Measurements from ENCODE around the gene PARN.

PARN gene

DNA sequence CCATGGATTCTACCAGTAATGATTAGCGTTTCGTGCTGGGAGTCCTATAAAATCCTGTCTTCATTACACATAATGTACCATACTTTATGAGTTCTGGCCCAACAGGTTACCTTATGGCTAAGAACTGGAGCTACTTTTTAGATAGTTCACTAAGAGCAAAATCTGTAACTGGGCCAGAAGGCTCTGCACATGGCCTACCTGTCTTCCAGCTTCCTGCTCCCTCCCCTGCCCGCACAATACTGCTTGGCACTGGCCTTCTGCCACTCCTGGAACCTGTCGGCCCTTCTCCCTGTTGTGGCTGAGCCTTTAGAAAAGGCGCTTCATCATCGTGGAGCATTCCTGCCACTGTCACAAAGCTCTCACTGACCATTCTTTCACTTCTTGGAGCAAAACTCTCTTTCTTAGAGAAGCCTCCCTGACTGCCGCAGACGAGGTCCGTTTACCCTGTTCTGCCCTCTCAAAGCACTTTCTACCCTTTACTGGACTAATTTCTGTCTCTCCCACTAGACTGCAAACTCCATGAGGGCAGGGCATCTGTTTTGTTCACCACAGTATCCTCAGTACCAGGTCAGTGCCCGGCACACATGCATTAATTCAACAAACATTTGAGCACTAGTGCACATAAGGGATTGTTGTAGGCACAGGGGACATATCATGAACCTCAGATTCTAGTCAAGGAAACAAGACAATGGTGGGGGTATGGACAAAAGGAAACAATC, 116.5 kb downstream of the PARN start:
- Histone ChIP-seq H3K9ac (ENCODE audit: low read length) (no peak overlapping the region), H3K27me3 (replicated peaks; ENCODE audit: insufficient read depth, low read length) (no peaks in the 10 kb centered on the region), H3K4me1 (ENCODE audit: low read length) (no peaks in the 10 kb centered on the region), H3K27ac (ENCODE audit: low read length) (no peak overlapping the region), H3K4me3 (ENCODE audit: low read length) (no peak overlapping the region), H3K4me2 (ENCODE audit: low read depth, low read length) (no peak overlapping the region), H3K9me3 (replicated peaks; ENCODE audit: insufficient read depth, low read length) (no peaks in the 10 kb centered on the region), H2AFZ (ENCODE audit: low read length) (no peak overlapping the region), H3K9me2 (replicated peaks; ENCODE audit: insufficient read depth, low read length) (no peaks in the 10 kb centered on the region), H3F3A (ENCODE audit: insufficient read depth, low read length) (no peaks in the 10 kb centered on the region), H3K36me3 (replicated peaks; ENCODE audit: insufficient read depth, low read length) (no peaks in the 10 kb centered on the region), H4K20me1 (ENCODE audit: insufficient read depth, low read length) (no peaks in the 10 kb centered on the region; the same call in none of the 2 replicates), H3K79me2 (ENCODE audit: low read length) (no peaks in the 10 kb centered on the region)
- no peak for DNase-seq
- TF ChIP-seq EZH2 (optimal IDR thresholded peaks at IDR 0.05; ENCODE audit: low read depth, low read length) (no peak), CTCF (IDR thresholded peaks at IDR 0.05; ENCODE audit: low read length) (no peak), EZH2phosphoT487 (IDR thresholded peaks at IDR 0.05; ENCODE audit: low read length) (no peak)

DNA sequence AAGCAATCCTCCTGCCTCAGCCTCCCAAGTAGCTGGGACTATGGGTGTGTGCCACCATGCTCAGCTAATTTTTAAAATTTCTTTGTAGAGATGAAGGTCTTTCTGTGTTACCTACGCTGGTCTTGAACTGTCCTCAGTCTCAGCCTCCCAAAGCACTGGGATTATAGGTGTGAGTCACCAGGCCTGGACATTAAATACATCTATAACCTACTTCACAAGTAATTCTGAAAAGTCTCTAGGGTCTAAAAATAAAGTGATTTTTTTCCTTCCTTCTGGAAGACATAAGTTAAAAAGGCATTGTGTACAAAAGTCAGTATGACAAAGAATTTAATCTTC, 118.3 kb downstream of the PARN start:
- Histone ChIP-seq H3K4me2 (ENCODE audit: low read depth, low read length) (no peak overlapping the region), H3K27ac (ENCODE audit: low read length) (no peak overlapping the region), H3K9me2 (replicated peaks; ENCODE audit: insufficient read depth, low read length) (no peaks in the 10 kb centered on the region), H3K36me3 (replicated peaks; ENCODE audit: insufficient read depth, low read length) (no peaks in the 10 kb centered on the region), H3K79me2 (ENCODE audit: low read length) (no peaks in the 10 kb centered on the region), H3K4me1 (ENCODE audit: low read length) (no peaks in the 10 kb centered on the region), H4K20me1 (ENCODE audit: insufficient read depth, low read length) (no peaks in the 10 kb centered on the region; the same call in none of the 2 replicates), H2AFZ (ENCODE audit: low read length) (no peak overlapping the region), H3F3A (ENCODE audit: insufficient read depth, low read length) (no peaks in the 10 kb centered on the region), H3K9ac (ENCODE audit: low read length) (no peak overlapping the region), H3K27me3 (replicated peaks; ENCODE audit: insufficient read depth, low read length) (no peaks in the 10 kb centered on the region), H3K9me3 (replicated peaks; ENCODE audit: insufficient read depth, low read length) (no peaks in the 10 kb centered on the region), H3K4me3 (ENCODE audit: low read length) (no peak overlapping the region)
- TF ChIP-seq EZH2 (optimal IDR thresholded peaks at IDR 0.05; ENCODE audit: low read depth, low read length) (no peak), CTCF (IDR thresholded peaks at IDR 0.05; ENCODE audit: low read length) (no peak), EZH2phosphoT487 (IDR thresholded peaks at IDR 0.05; ENCODE audit: low read length) (no peak)
- no peak for DNase-seq

DNA sequence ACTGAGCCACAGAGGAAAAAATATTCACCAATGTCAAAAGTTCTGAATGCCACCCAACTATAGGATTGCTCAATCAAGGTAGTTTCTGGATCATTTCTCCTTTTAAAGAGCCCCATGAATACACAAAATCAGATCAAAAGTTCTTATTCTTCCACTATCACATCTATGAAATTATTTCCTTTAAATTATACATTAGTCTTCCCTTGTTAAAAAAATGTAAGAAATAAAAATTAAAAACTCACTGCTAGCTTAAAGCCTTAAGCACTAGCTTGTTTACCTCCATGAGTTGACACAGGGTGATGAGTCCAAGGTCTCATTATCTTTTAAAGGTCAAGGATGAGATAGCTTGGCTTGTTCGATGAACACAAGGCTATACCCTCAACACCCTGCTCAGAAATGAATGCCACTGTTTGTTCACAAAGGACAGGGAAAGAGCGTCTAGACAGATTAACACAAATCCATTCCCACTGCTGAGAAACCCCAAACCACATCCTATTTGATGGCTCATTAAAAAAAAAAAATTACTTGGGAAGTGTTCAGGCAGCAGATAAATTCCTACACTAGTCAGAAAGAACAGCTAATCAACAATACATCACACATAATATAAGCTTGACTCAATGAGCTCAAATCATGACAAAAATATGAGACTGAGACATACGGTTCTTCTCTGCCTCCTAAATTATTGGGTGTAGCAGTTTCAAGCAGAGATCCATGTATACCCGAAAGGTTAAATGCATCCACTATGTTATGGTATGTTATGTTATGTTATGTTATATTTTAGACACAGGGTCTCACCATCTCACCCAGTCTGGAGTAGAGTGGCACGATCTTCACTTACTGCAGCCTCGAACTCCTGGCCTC, 118.9 kb downstream of the PARN start:
- H3K4me1 ChIP-seq (ENCODE audit: low read length) = no peaks in the 10 kb centered on the region
- no peak overlapping the region for H2AFZ ChIP-seq (ENCODE audit: low read length)
- no peak overlapping the region for H3K9ac ChIP-seq (ENCODE audit: low read length)
- TF ChIP-seq EZH2phosphoT487 (IDR thresholded peaks at IDR 0.05; ENCODE audit: low read length) (no peak), EZH2 (optimal IDR thresholded peaks at IDR 0.05; ENCODE audit: low read depth, low read length) (no peak)
- no peaks in the 10 kb centered on the region for H3K9me3 ChIP-seq (replicated peaks; ENCODE audit: insufficient read depth, low read length)
- H3K79me2 ChIP-seq (ENCODE audit: low read length) = no peaks in the 10 kb centered on the region
- H3K36me3 ChIP-seq (replicated peaks; ENCODE audit: insufficient read depth, low read length) = no peaks in the 10 kb centered on the region
- H3K4me2 ChIP-seq (ENCODE audit: low read depth, low read length) = no peak overlapping the region
- H3F3A ChIP-seq (ENCODE audit: insufficient read depth, low read length) = no peaks in the 10 kb centered on the region
- DNase-seq = no peak
- H3K9me2 ChIP-seq (replicated peaks; ENCODE audit: insufficient read depth, low read length) = no peaks in the 10 kb centered on the region
- H3K27ac ChIP-seq (ENCODE audit: low read length) = no peak overlapping the region
- no peak overlapping the region for H3K4me3 ChIP-seq (ENCODE audit: low read length)
- H4K20me1 ChIP-seq (ENCODE audit: insufficient read depth, low read length) = no peaks in the 10 kb centered on the region; the same call in 1 of the 2 replicates
- H3K27me3 ChIP-seq (replicated peaks; ENCODE audit: insufficient read depth, low read length) = no peaks in the 10 kb centered on the region

Measured in MM.1S (cell line).